Upper lobe of left lung (tissue), 6 donors: ENCODE data around the gene DCUN1D1. TPM values are rescaled to one million over a fixed set of nuclear protein-coding genes. Genes with fewer than 3 reads are reported as not detected.
A peak's percentile ranks its signal among the peaks of the same experiment; 100 is the strongest.

ENCODE experiments used
- ATAC-seq, 2 donors: fragments of 200-7000 bp; cut with Tn5 transposase; one replicate each; pipeline ENCODE4 v1.9.1; 2022; ENCODE audit warnings: mild to moderate bottlenecking in 2 of 2, moderate library complexity in 2 of 2; ENCODE audit not compliant: low FRiP score in 2 of 2
- DNase-seq, 2 donors: peaks; one replicate each; pipeline ENCODE4 v3.0.0-alpha.2; 2019 to 2020
- H3K27ac ChIP-seq, 4 donors: fragments of 200-600 bp; sonication (generic); one replicate each; pipeline ENCODE4 v1.5.1; 2016 to 2019
- H3K27me3 ChIP-seq, 4 donors: fragments of 200-600 bp; sonication (generic); one replicate each; pipeline ENCODE4 v1.5.1; 2017 to 2019
- H3K36me3 ChIP-seq, 4 donors: fragments of 200-600 bp; sonication (generic); one replicate each; pipeline ENCODE4 v1.5.1; 2016 to 2019
- H3K4me1 ChIP-seq, 4 donors: fragments of 200-600 bp; sonication (generic); one replicate each; pipeline ENCODE4 v1.5.1; 2018 to 2019
- H3K4me3 ChIP-seq, 4 donors: fragments of 200-600 bp; sonication (generic); one replicate each; pipeline ENCODE4 v1.5.1; 2017 to 2019; ENCODE audit warnings: mild to moderate bottlenecking in 2 of 4, moderate library complexity in 1 of 4
- H3K9me3 ChIP-seq, 4 donors: fragments of 200-600 bp; sonication (generic); one replicate each; pipeline ENCODE4 v1.5.1; 2018 to 2019
- EP300 ChIP-seq, 4 donors: sonication (generic); formaldehyde crosslinking; IDR thresholded peaks; one replicate each; pipeline ENCODE4 v1.5.1; 2017; ENCODE audit warnings: antibody characterized with exemption in 4 of 4, control low read depth in 2 of 4
- POLR2A ChIP-seq, 4 donors: fragments of 450-650 bp; IDR thresholded peaks; one replicate each; pipeline ENCODE4 v1.5.1; 2016 to 2017; ENCODE audit warnings: antibody characterized with exemption in 4 of 4, mild to moderate bottlenecking in 2 of 4
- POLR2AphosphoS5 ChIP-seq, 2 donors: sonication (generic); formaldehyde crosslinking; IDR thresholded peaks; one replicate each; pipeline ENCODE4 v1.5.1; 2017; ENCODE audit warnings: antibody characterized with exemption in 2 of 2
- WGBS, 2 donors: methylation state at CpG; one replicate each; pipeline ENCODE4 v1.1.5; 2017 to 2018; 5-methylcytosine and 5-hydroxymethylcytosine counted together
- total RNA-seq, 6 donors: library from RNA; depleted of rRNA in 4 of 6; stranded (reverse); fragments of >200 nt in 4 of 6; gene quantifications; one replicate each; pipeline versions ENCODE4 v1.1.0 to v1.2.1, GENCODE V29; 2016 to 2021
- TF ChIP-seq, protein P1 (sequence below), 6 experiments: fragments of 450-650 bp in 4 of 6; fragments of 200-600 bp in 2 of 6; sonication (generic) in 2 of 6; IDR thresholded peaks; one replicate each; pipeline ENCODE4 v1.5.1; 2016 to 2019; ENCODE audit warnings: antibody characterized with exemption in 6 of 6
- donor health status: DM: no; HTN: no; CAD: no; lungs with moderate emphysema.
- donor health status: DM: no; HTN: yes; CAD: no; lungs with severe emphysema.

DCUN1D1 gene
- total RNA-seq, 6 donors from 2014 or later, result 9.9 to 46.1 (median 27.2) TPM

DNA sequence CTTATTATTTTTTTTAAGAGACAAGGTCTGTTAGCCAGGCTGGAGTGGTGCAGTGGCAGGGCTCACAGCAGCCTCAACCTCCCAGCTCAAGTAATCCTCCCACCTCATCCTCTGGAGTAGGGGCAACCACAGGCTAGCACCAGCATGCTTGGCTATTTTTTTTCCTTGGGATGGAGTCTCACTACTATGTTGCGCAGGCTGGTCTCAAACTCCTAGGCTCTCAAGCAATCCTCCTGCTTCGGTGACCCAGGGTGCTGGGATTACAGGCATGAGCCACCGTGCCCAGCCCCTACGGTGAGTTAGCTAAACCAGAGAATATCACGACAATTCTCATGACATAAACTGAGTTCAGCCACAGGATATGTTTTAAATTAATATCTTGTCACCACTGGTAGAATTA lies 2.0 kb downstream of the DCUN1D1 start:
- 84 to 85% methylated on average over 5 of the region's 5 CpGs for WGBS, 2 donors
- H3K4me1 ChIP-seq, result peaks cover 12 to 22% (median 19%) of the 10 kb centered on the region in 4 donors
- H3K36me3 ChIP-seq, result no peaks in the 10 kb centered on the region
- H3K9me3 ChIP-seq, result no peaks in the 10 kb centered on the region
- ATAC-seq (no peak), DNase-seq (no peak)
- no peaks in the 10 kb centered on the region for H3K27me3 ChIP-seq
- no peak overlapping the region for H3K27ac ChIP-seq
- H3K4me3 ChIP-seq, result peak overlapping the region in 1 of 4 donors; percentile 70
- TF ChIP-seq POLR2AphosphoS5 (IDR thresholded peaks at IDR 0.05) (no peak), POLR2A (IDR thresholded peaks at IDR 0.05) (no peak), EP300 (IDR thresholded peaks at IDR 0.05) (no peak)
- TF ChIP-seq, protein P1, sequence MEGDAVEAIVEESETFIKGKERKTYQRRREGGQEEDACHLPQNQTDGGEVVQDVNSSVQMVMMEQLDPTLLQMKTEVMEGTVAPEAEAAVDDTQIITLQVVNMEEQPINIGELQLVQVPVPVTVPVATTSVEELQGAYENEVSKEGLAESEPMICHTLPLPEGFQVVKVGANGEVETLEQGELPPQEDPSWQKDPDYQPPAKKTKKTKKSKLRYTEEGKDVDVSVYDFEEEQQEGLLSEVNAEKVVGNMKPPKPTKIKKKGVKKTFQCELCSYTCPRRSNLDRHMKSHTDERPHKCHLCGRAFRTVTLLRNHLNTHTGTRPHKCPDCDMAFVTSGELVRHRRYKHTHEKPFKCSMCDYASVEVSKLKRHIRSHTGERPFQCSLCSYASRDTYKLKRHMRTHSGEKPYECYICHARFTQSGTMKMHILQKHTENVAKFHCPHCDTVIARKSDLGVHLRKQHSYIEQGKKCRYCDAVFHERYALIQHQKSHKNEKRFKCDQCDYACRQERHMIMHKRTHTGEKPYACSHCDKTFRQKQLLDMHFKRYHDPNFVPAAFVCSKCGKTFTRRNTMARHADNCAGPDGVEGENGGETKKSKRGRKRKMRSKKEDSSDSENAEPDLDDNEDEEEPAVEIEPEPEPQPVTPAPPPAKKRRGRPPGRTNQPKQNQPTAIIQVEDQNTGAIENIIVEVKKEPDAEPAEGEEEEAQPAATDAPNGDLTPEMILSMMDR (IDR thresholded peaks at IDR 0.05), result no peak

DNA sequence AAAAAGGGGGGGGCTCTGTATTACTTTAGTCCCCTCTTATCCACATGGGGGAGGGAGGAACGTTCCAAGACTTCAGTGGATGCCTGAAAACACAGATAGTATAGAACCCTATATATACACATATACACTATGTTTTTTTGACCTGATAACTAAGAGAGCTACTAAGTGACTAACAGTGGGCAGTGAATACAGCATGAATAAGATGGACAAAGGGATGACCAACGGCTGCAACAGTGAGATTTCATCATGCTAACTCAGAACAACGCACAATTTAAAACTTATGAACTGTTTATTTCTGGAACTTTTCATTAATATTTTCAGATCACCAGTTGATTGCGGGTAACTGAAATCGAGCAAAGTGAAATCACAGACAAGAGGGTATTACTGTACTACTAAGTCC lies 7.3 kb downstream of the DCUN1D1 start:
- H3K9me3 ChIP-seq, result no peaks in the 10 kb centered on the region
- peaks cover 4 to 14% (median 8%) of the 10 kb centered on the region in 4 donors for H3K4me1 ChIP-seq
- H3K36me3 ChIP-seq, result no peaks in the 10 kb centered on the region
- H3K27me3 ChIP-seq, result no peaks in the 10 kb centered on the region
- ATAC-seq, result no peak
- no peak overlapping the region for H3K4me3 ChIP-seq
- H3K27ac ChIP-seq, result no peak overlapping the region
- DNase-seq, result no peak
- 92 to 94% methylated on average over 5 of the region's 5 CpGs for WGBS, 2 donors
- TF ChIP-seq, protein P1 (IDR thresholded peaks at IDR 0.05), result no peak
- TF ChIP-seq POLR2AphosphoS5 (IDR thresholded peaks at IDR 0.05) (no peak), EP300 (IDR thresholded peaks at IDR 0.05) (no peak), POLR2A (IDR thresholded peaks at IDR 0.05) (no peak)

DNA sequence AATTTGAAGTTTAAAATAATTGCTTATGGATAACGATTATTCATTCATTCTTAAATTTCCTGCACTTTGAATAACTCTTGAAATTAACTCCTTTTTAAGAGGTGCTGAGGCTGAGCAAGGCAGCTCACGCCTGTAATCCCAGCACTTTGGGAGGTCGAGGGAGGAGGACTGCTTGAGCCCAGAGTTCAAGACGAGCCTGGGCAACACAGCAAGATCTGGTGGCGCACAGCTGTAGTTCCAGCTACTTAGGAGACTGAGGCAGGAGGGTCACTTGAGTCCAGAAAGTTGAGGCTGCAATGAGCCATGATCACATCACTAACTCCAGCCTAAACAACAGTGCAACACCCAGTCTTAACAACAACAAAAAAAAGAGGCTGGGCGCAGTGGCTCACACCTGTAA lies 8.0 kb downstream of the DCUN1D1 start:
- ATAC-seq, result no peak
- H3K9me3 ChIP-seq, result no peaks in the 10 kb centered on the region
- no peaks in the 10 kb centered on the region for H3K36me3 ChIP-seq
- TF ChIP-seq EP300 (IDR thresholded peaks at IDR 0.05) (no peak), POLR2AphosphoS5 (IDR thresholded peaks at IDR 0.05) (no peak), POLR2A (IDR thresholded peaks at IDR 0.05) (no peak)
- TF ChIP-seq, protein P1 (IDR thresholded peaks at IDR 0.05), result no peak
- H3K27me3 ChIP-seq, result no peaks in the 10 kb centered on the region
- WGBS, 2 donors, result 92 to 95% methylated on average over 6 of the region's 6 CpGs
- H3K27ac ChIP-seq, result no peak overlapping the region
- no peak overlapping the region for H3K4me3 ChIP-seq
- no peak for DNase-seq
- peaks cover 10 to 20% (median 14%) of the 10 kb centered on the region in 4 donors for H3K4me1 ChIP-seq

DNA sequence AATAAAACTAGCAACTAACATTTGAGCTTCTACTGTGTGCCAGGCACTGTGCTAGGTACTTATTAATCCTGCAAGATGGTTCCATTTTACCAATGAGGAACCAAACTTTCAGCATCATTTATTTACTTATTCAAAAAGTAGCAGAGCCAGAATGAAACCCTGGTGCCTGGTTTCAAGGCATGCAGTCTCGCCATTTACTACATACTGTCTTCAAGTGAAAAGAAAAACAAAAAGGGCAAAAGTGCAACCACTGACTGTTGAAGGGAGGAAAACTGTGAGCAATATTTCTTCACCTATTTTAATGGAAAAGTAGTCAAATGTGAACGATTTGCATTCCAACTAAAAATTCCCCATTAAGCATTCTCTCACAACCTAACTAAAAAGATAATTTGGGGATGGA lies 8.7 kb downstream of the DCUN1D1 start:
- Histone ChIP-seq H3K9me3 (no peaks in the 10 kb centered on the region), H3K27ac (no peak overlapping the region), H3K27me3 (no peaks in the 10 kb centered on the region), H3K36me3 (no peaks in the 10 kb centered on the region), H3K4me1 (peaks cover 14 to 21% (median 17%) of the 10 kb centered on the region in 4 donors), H3K4me3 (no peak overlapping the region)
- DNase-seq (no peak), ATAC-seq (no peak)
- WGBS, 2 donors, result 79 to 80% methylated on average over 2 of the region's 2 CpGs
- TF ChIP-seq EP300 (IDR thresholded peaks at IDR 0.05) (no peak), POLR2A (IDR thresholded peaks at IDR 0.05) (no peak), POLR2AphosphoS5 (IDR thresholded peaks at IDR 0.05) (no peak)
- TF ChIP-seq, protein P1 (IDR thresholded peaks at IDR 0.05), result no peak

DNA sequence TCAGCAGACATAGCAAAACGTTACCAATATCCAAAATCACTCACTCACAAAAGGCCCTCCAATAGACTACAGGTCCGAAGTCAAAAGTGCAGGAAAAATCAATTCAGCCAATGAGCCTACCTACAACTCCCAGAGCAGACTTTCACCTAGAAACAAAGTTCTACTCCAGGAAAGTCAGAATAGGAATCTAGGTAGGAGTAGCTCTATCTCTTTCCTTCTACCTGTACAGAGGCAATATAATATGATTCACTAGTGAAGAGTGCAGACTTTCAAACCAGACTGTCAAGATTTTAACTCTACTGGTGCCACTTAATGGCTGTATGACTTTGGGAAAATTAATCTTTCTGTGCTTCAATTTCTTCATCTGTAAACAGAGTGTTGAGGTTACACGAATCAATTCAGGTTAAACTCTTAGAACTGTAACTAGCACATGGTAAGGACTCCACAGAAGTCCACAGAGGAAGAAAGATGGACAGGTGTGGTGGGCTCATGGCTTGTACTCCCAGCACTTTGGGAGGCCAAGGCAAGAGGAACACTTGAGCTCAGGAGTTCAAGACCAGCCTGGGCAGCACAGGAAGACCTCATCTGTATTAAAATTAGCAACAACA lies 9.4 kb downstream of the DCUN1D1 start:
- H3K4me3 ChIP-seq, result no peak overlapping the region
- H3K27me3 ChIP-seq, result no peaks in the 10 kb centered on the region
- DNase-seq (no peak), ATAC-seq (no peak)
- WGBS, 2 donors, result 84 to 88% methylated on average over 3 of the region's 3 CpGs
- peaks cover 15 to 22% (median 18%) of the 10 kb centered on the region in 4 donors for H3K4me1 ChIP-seq
- no peaks in the 10 kb centered on the region for H3K36me3 ChIP-seq
- no peaks in the 10 kb centered on the region for H3K9me3 ChIP-seq
- no peak overlapping the region for H3K27ac ChIP-seq
- TF ChIP-seq POLR2AphosphoS5 (IDR thresholded peaks at IDR 0.05), result no peak
- TF ChIP-seq, protein P1 (IDR thresholded peaks at IDR 0.05), result no peak
- TF ChIP-seq EP300 (IDR thresholded peaks at IDR 0.05), result no peak
- no peak for TF ChIP-seq POLR2A (IDR thresholded peaks at IDR 0.05)
